H9 (cell line): ENCODE results near the gene UMPS. TPM values are rescaled to one million over a fixed set of nuclear protein-coding genes. Genes with fewer than 3 reads are reported as not detected.

Experiments used
- DNase-seq: peaks from one replicate; pipeline ENCODE4 v3.0.0-alpha.2; 2017
- H2AFZ ChIP-seq: one replicate; pipeline ENCODE4 v1.6.1; 2013; ENCODE audit warnings: mild to moderate bottlenecking, low read length, control low read depth, moderate library complexity
- H2AK5ac ChIP-seq: 2 replicates; pipeline ENCODE4 v1.6.1; 2013; ENCODE audit warnings: low read length, control low read depth, mixed read lengths; ENCODE audit not compliant: insufficient read length
- H2BK120ac ChIP-seq: one replicate; pipeline ENCODE4 v1.6.1; 2013; ENCODE audit warnings: low read depth, mild to moderate bottlenecking, low read length, control low read depth, inconsistent platforms; ENCODE audit not compliant: poor library complexity, severe bottlenecking
- H2BK12ac ChIP-seq: 2 replicates; pipeline ENCODE4 v1.6.1; 2013; ENCODE audit warnings: low read length, control low read depth, mixed read lengths, low read depth; ENCODE audit not compliant: insufficient read length
- H2BK15ac ChIP-seq: 2 replicates; pipeline ENCODE4 v1.6.1; 2013; ENCODE audit warnings: low read depth, low read length, control low read depth
- H2BK20ac ChIP-seq: one replicate; pipeline ENCODE4 v1.6.1; 2013; ENCODE audit warnings: low read depth, mild to moderate bottlenecking, low read length, control low read depth, inconsistent platforms; ENCODE audit not compliant: poor library complexity, severe bottlenecking
- H2BK5ac ChIP-seq: 2 replicates; pipeline ENCODE4 v1.6.1; 2013; ENCODE audit warnings: low read length, control low read depth, mixed read lengths; ENCODE audit not compliant: insufficient read length
- H3K14ac ChIP-seq: 2 replicates; pipeline ENCODE4 v1.6.1; 2013; ENCODE audit warnings: low read length, control low read depth; ENCODE audit not compliant: insufficient read depth
- H3K18ac ChIP-seq: 2 replicates; pipeline ENCODE4 v1.6.1; 2013; ENCODE audit warnings: low read depth, mild to moderate bottlenecking, mixed read lengths, low read length, control low read depth; ENCODE audit not compliant: insufficient read length
- H3K23ac ChIP-seq: 2 replicates; pipeline ENCODE4 v1.6.1; 2013; ENCODE audit warnings: low read length, control low read depth, mixed read lengths, low read depth; ENCODE audit not compliant: insufficient read length
- H3K23me2 ChIP-seq: 2 replicates; pipeline ENCODE4 v1.6.1; 2013; ENCODE audit warnings: low read depth, mild to moderate bottlenecking, mixed read lengths, low read length, control low read depth; ENCODE audit not compliant: insufficient read length, poor library complexity, severe bottlenecking
- H3K27ac ChIP-seq: 2 replicates; pipeline ENCODE4 v1.5.1; 2013; ENCODE audit warnings: low read length, control low read depth, mixed read lengths, low read depth; ENCODE audit not compliant: insufficient read length
- H3K27me3 ChIP-seq: 2 replicates; pipeline ENCODE4 v1.6.1; 2013; ENCODE audit warnings: low read length, control low read depth, inconsistent platforms; ENCODE audit not compliant: insufficient read depth
- H3K4ac ChIP-seq: 2 replicates; pipeline ENCODE4 v1.6.1; 2013; ENCODE audit warnings: low read depth, mild to moderate bottlenecking, control low read depth, inconsistent platforms, low read length, moderate library complexity
- H3K4me1 ChIP-seq: 2 replicates; pipeline ENCODE4 v1.6.1; 2013; ENCODE audit warnings: low read length, control low read depth, inconsistent platforms; ENCODE audit not compliant: insufficient read depth
- H3K4me2 ChIP-seq: 2 replicates; pipeline ENCODE4 v1.6.1; 2013; ENCODE audit warnings: low read length, control low read depth, mixed read lengths; ENCODE audit not compliant: insufficient read length, insufficient read depth
- H3K56ac ChIP-seq: 2 replicates; pipeline ENCODE4 v1.6.1; 2013; ENCODE audit warnings: low read depth, mild to moderate bottlenecking, mixed read lengths, low read length, control low read depth; ENCODE audit not compliant: insufficient read length
- H3K79me1 ChIP-seq: 2 replicates; pipeline ENCODE4 v1.6.1; 2013; ENCODE audit warnings: low read depth, mild to moderate bottlenecking, moderate library complexity, low read length, control low read depth, inconsistent platforms; ENCODE audit not compliant: insufficient read depth, poor library complexity, severe bottlenecking
- H3K79me2 ChIP-seq: 2 replicates; pipeline ENCODE4 v1.6.1; 2013; ENCODE audit warnings: low read length, control low read depth, inconsistent platforms; ENCODE audit not compliant: insufficient read depth
- H3K9ac ChIP-seq: 2 replicates; pipeline ENCODE4 v1.6.1; 2013; ENCODE audit warnings: low read length, control low read depth, mixed read lengths; ENCODE audit not compliant: insufficient read length; ENCODE audit errors: extremely low read depth
- H3K9me3 ChIP-seq: one replicate; pipeline ENCODE4 v1.6.1; 2013; ENCODE audit warnings: low read depth, low read length, inconsistent platforms; ENCODE audit not compliant: control insufficient read depth
- H3T11ph ChIP-seq: one replicate; pipeline ENCODE4 v1.6.1; 2013; ENCODE audit warnings: mild to moderate bottlenecking, low read length, control low read depth, inconsistent platforms
- H4K20me1 ChIP-seq: one replicate; pipeline ENCODE4 v1.6.1; 2013; ENCODE audit not compliant: control insufficient read depth, insufficient read length, insufficient read depth
- H4K5ac ChIP-seq: 2 replicates; pipeline ENCODE4 v1.6.1; 2013; ENCODE audit warnings: low read depth, mild to moderate bottlenecking, mixed read lengths, low read length, control low read depth; ENCODE audit not compliant: insufficient read length
- H4K8ac ChIP-seq: replicated peaks from 2 replicates; pipeline ENCODE4 v1.6.1; 2013; ENCODE audit warnings: low read length, control low read depth, mixed read lengths, low read depth; ENCODE audit not compliant: insufficient read length
- H4K91ac ChIP-seq: 2 replicates; pipeline ENCODE4 v1.6.1; 2013; ENCODE audit warnings: low read depth, mild to moderate bottlenecking, moderate library complexity, mixed read lengths, low read length, control low read depth; ENCODE audit not compliant: insufficient read length
- H3K27ac Mint-ChIP-seq, 3 experiments: 2 replicates in 2 of 3; 3 replicates in 1 of 3; pipeline ENCODE4 v1.8.0; 2020 to 2021; ENCODE audit warnings: mixed read lengths in 3 of 3, mild to moderate bottlenecking in 1 of 3, moderate library complexity in 1 of 3
- H3K27me3 Mint-ChIP-seq: 2 replicates; pipeline ENCODE4 v1.8.0; 2021; ENCODE audit warnings: low read depth, mild to moderate bottlenecking, moderate library complexity, mixed read lengths
- H3K36me3 Mint-ChIP-seq, 3 experiments: 2 replicates in 2 of 3; 3 replicates in 1 of 3; pipeline ENCODE4 v1.8.0; 2020 to 2021; ENCODE audit warnings: low read depth in 3 of 3, mixed read lengths in 3 of 3; ENCODE audit not compliant: insufficient read depth in 1 of 3
- H3K4me1 Mint-ChIP-seq, 2 experiments: 2 replicates each; pipeline ENCODE4 v1.8.0; 2020; ENCODE audit warnings: mixed read lengths in 2 of 2
- H3K4me3 Mint-ChIP-seq, 2 experiments: 2 replicates in 1 of 2; 3 replicates in 1 of 2; pipeline ENCODE4 v1.8.0; 2020 to 2021; ENCODE audit warnings: mild to moderate bottlenecking in 2 of 2, mixed read lengths in 2 of 2, moderate library complexity in 1 of 2
- H3K9me3 Mint-ChIP-seq, 2 experiments: 2 replicates in 1 of 2; 3 replicates in 1 of 2; pipeline ENCODE4 v1.8.0; 2020; ENCODE audit warnings: mild to moderate bottlenecking in 2 of 2, mixed read lengths in 2 of 2, moderate library complexity in 1 of 2
- WGBS: extraction: QIAGEN DNeasy Blood & Tissue Kit; methylation state at CpG from one replicate; pipeline ENCODE4 v1.1.7; 2013; ENCODE audit warnings: missing lambda C conversion rate, low lambda C conversion rate, mixed read lengths; ENCODE audit not compliant: insufficient read length; ENCODE audit errors: extremely low coverage; 5-methylcytosine and 5-hydroxymethylcytosine counted together
- total RNA-seq: library from RNA; stranded (reverse); gene quantifications from 2 replicates; pipeline ENCODE4 v1.2.1, GENCODE V29; 2021
- TF ChIP-seq, protein P1 (sequence below): fragments of 200-600 bp; sonication (generic); conservative IDR thresholded peaks from 3 replicates; pipeline ENCODE4 v1.8.0; 2021; ENCODE audit warnings: antibody characterized with exemption, mild to moderate bottlenecking

UMPS gene
- total RNA-seq, 1 experiment from 2014 or later: 65.4 TPM

DNA sequence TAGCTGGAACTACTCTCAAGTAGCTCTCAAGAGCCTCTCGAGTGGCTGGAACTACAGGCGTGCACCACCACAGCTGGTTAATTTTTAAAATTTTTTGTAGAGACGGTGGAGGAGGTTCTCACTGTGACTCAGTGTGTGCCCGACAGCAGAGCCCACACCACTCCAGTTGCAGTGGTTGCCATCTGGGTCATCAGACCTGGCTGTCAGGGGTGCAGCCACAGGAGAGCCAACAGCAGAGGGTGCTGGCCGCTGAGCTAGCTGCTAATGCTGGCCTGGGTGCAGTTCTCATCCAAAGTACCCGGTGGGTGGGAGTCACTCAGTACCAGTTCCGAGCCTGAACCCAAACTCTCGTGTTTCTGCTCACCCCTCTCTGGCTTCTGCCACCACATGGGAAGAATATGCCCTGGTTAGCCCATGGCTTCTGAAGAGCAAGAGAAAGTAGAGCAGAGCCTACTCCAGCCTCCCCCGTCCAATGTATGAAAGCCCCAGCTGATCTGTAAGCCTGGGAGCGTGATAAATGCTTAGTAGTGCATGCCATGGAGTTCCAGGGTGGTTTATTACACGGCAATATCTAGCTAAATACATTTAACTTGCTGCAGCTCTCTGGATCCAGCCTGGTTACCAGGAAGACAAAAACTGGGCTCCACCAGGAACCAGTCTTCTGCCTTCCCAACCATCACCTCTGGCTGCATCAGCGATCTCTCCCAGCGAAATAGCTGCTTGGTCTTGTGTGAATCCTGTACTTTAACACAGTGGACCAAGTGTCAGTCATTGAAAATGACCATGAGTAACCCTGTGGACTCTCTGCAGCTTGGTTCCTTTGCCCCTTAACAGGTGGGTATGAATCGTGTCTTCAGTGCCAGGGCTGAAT, 17.1 kb downstream of the UMPS start:
- no peak overlapping the region for H3K18ac ChIP-seq
- no CpG with 5 or more reads among the region's 14 CpGs for WGBS
- no peak overlapping the region for H4K5ac ChIP-seq
- H4K91ac ChIP-seq: no peak overlapping the region
- no peak for DNase-seq
- no peak overlapping the region for H3K9ac ChIP-seq
- no peak overlapping the region for H2BK120ac ChIP-seq
- no peak overlapping the region for H2BK12ac ChIP-seq
- peaks cover 11 to 14% of the 10 kb centered on the region in 2 experiments; a peak in 4 of 5 replicates for H3K9me3 Mint-ChIP-seq
- H2AK5ac ChIP-seq: no peak overlapping the region
- H2BK20ac ChIP-seq: no peak overlapping the region
- no peaks in the 10 kb centered on the region for H3K23me2 ChIP-seq
- no peak overlapping the region for H3K27ac Mint-ChIP-seq
- no peak overlapping the region for H3K23ac ChIP-seq
- no peak overlapping the region for H2AFZ ChIP-seq
- no peak overlapping the region for H3K14ac ChIP-seq
- no peaks in the 10 kb centered on the region for H3K79me2 ChIP-seq
- H4K8ac ChIP-seq: no peak overlapping the region
- no peak overlapping the region for H3K27ac ChIP-seq
- H3K4me1 Mint-ChIP-seq: peaks cover 10 to 15% of the 10 kb centered on the region in 2 experiments
- H2BK5ac ChIP-seq: no peak overlapping the region
- H3K79me1 ChIP-seq: no peaks in the 10 kb centered on the region
- H3K27me3 ChIP-seq: no peaks in the 10 kb centered on the region
- no peaks in the 10 kb centered on the region for H3K4me1 ChIP-seq
- H3K36me3 Mint-ChIP-seq: peaks cover 26 to 57% (median 52%) of the 10 kb centered on the region in 3 experiments
- no peaks in the 10 kb centered on the region for H4K20me1 ChIP-seq
- no peak overlapping the region for H3K4me2 ChIP-seq
- TF ChIP-seq, protein P1, sequence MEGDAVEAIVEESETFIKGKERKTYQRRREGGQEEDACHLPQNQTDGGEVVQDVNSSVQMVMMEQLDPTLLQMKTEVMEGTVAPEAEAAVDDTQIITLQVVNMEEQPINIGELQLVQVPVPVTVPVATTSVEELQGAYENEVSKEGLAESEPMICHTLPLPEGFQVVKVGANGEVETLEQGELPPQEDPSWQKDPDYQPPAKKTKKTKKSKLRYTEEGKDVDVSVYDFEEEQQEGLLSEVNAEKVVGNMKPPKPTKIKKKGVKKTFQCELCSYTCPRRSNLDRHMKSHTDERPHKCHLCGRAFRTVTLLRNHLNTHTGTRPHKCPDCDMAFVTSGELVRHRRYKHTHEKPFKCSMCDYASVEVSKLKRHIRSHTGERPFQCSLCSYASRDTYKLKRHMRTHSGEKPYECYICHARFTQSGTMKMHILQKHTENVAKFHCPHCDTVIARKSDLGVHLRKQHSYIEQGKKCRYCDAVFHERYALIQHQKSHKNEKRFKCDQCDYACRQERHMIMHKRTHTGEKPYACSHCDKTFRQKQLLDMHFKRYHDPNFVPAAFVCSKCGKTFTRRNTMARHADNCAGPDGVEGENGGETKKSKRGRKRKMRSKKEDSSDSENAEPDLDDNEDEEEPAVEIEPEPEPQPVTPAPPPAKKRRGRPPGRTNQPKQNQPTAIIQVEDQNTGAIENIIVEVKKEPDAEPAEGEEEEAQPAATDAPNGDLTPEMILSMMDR: no peak
- H3K56ac ChIP-seq: no peak overlapping the region
- H2BK15ac ChIP-seq: no peak overlapping the region
- no peak overlapping the region for H3K4me3 Mint-ChIP-seq
- H3K27me3 Mint-ChIP-seq: no peaks in the 10 kb centered on the region; the same call in 1 of the 2 replicates
- H3K4ac ChIP-seq: no peak overlapping the region
- H3T11ph ChIP-seq: no peak overlapping the region
- H3K9me3 ChIP-seq: no peaks in the 10 kb centered on the region
